Neural cell (in vitro differentiated cells): ENCODE results near the gene TPM1. TPM values are rescaled to one million over a fixed set of nuclear protein-coding genes. Genes with fewer than 3 reads are reported as not detected.

ENCODE experiments used
- H2AFZ ChIP-seq: fragments of 200-600, 300-800 bp; sonication (generic), shearing (Covaris generic); 2 replicates; pipeline ENCODE4 v1.6.0; 2014; ENCODE audit warnings: low read depth, mild to moderate bottlenecking, antibody characterized with exemption, low read length, moderate library complexity
- H3F3A ChIP-seq: fragments of 200-600 bp; shearing (Covaris generic); 2 replicates; pipeline ENCODE4 v1.6.1; 2016; ENCODE audit warnings: mild to moderate bottlenecking, moderate library complexity, mixed read lengths, antibody characterized with exemption, low read length; ENCODE audit not compliant: insufficient read depth, poor library complexity, severe bottlenecking
- H3K27ac ChIP-seq: fragments of 200-600, 300-800 bp; sonication (generic), shearing (Covaris generic); 2 replicates; pipeline ENCODE4 v1.5.1; 2014; ENCODE audit warnings: mild to moderate bottlenecking, low read length, moderate library complexity
- H3K27me3 ChIP-seq: fragments of 300-800, 200-600 bp; sonication (generic), shearing (Covaris generic); 2 replicates; pipeline ENCODE4 v1.6.0; 2014; ENCODE audit warnings: mild to moderate bottlenecking, low read depth, low read length, moderate library complexity; ENCODE audit not compliant: insufficient read depth
- H3K36me3 ChIP-seq: fragments of 300-800, 200-600 bp; sonication (generic), shearing (Covaris generic); 2 replicates; pipeline ENCODE4 v1.5.1; 2014; ENCODE audit warnings: mild to moderate bottlenecking, antibody characterized with exemption, low read length, moderate library complexity; ENCODE audit not compliant: insufficient read depth
- H3K4me2 ChIP-seq: fragments of 300-800, 200-600 bp; sonication (generic), shearing (Covaris generic); 2 replicates; pipeline ENCODE4 v1.6.0; 2014; ENCODE audit warnings: mild to moderate bottlenecking, low read length
- H3K4me3 ChIP-seq: fragments of 300-800, 200-600 bp; sonication (generic), shearing (Covaris generic); 2 replicates; pipeline ENCODE4 v1.5.1; 2014; ENCODE audit warnings: mild to moderate bottlenecking, low read length, moderate library complexity
- H3K79me2 ChIP-seq: fragments of 200-600 bp; shearing (Covaris generic); replicated peaks from 2 replicates; pipeline ENCODE4 v1.6.0; 2014; ENCODE audit warnings: mild to moderate bottlenecking, low read length, moderate library complexity; ENCODE audit not compliant: insufficient read depth
- H3K9ac ChIP-seq: fragments of 300-800, 200-600 bp; sonication (generic), shearing (Covaris generic); 2 replicates; pipeline ENCODE4 v1.6.1; 2016; ENCODE audit warnings: mild to moderate bottlenecking, low read length, mixed read lengths
- H3K9me2 ChIP-seq: fragments of 200-600 bp; shearing (Covaris generic); 2 replicates; pipeline ENCODE4 v1.6.1; 2016; ENCODE audit warnings: mild to moderate bottlenecking, low read length, mixed read lengths; ENCODE audit not compliant: insufficient read depth
- H3K9me3 ChIP-seq: fragments of 200-600, 300-800 bp; sonication (generic), shearing (Covaris generic); 2 replicates; pipeline ENCODE4 v1.6.1; 2016; ENCODE audit warnings: mild to moderate bottlenecking, mixed run types, low read length, moderate library complexity, mixed read lengths
- H4K20me1 ChIP-seq: fragments of 200-600 bp; shearing (Covaris generic); 2 replicates; pipeline ENCODE4 v1.6.1; 2016; ENCODE audit warnings: mild to moderate bottlenecking, mixed run types; ENCODE audit not compliant: insufficient read depth
- CTCF ChIP-seq: fragments of 450-650 bp; IDR thresholded peaks from 2 replicates; pipeline ENCODE4 v1.5.1; 2014; ENCODE audit warnings: antibody characterized with exemption, mild to moderate bottlenecking, moderate library complexity; ENCODE audit not compliant: poor library complexity, severe bottlenecking
- EP300 ChIP-seq: fragments of 450-650 bp; conservative IDR thresholded peaks from 2 replicates; pipeline ENCODE4 v1.6.1; 2014; ENCODE audit warnings: antibody characterized with exemption, mild to moderate bottlenecking, moderate library complexity; ENCODE audit not compliant: poor library complexity, severe bottlenecking
- EZH2 ChIP-seq: fragments of 200-600, 300-800 bp; shearing (Covaris generic), sonication (generic); IDR thresholded peaks from 2 replicates; pipeline ENCODE4 v1.6.1; 2014; ENCODE audit warnings: antibody characterized with exemption, low read length, borderline replicate concordance, mild to moderate bottlenecking; ENCODE audit not compliant: insufficient read depth, poor library complexity, severe bottlenecking
- MXI1 ChIP-seq: fragments of 450-650 bp; conservative IDR thresholded peaks from 2 replicates; pipeline ENCODE4 v1.6.1; 2014; ENCODE audit warnings: antibody characterized with exemption, mild to moderate bottlenecking; ENCODE audit not compliant: poor library complexity, severe bottlenecking
- POLR2AphosphoS5 ChIP-seq: IDR thresholded peaks from 2 replicates; pipeline ENCODE4 v1.6.1; 2012
- RAD21 ChIP-seq: fragments of 450-650 bp; conservative IDR thresholded peaks from 2 replicates; pipeline ENCODE4 v1.6.1; 2014; ENCODE audit warnings: antibody characterized with exemption, mild to moderate bottlenecking, moderate library complexity
- REST ChIP-seq: IDR thresholded peaks from 2 replicates; pipeline ENCODE4 v1.6.1; 2012; ENCODE audit warnings: borderline replicate concordance
- SMC3 ChIP-seq: fragments of 450-650 bp; conservative IDR thresholded peaks from 2 replicates; pipeline ENCODE4 v1.6.1; 2014; ENCODE audit warnings: antibody characterized with exemption, mild to moderate bottlenecking, moderate library complexity; ENCODE audit not compliant: poor library complexity
- TAF1 ChIP-seq: IDR thresholded peaks from 2 replicates; pipeline ENCODE4 v1.6.1; 2012; ENCODE audit warnings: low read depth
- polyA plus RNA-seq: library from polyadenylated mRNA; depleted of rRNA; stranded (reverse); fragments of >200 nt; gene quantifications from 2 replicates; pipeline ENCODE4 v1.2.3, GENCODE V29; 2014

Gene TPM1
- polyA plus RNA-seq, 1 donor from 2014 or later, result 254 TPM

- no peaks in the 10 kb centered on the region for H3K36me3 ChIP-seq
- no peak overlapping the region for H3K4me3 ChIP-seq
These were observed 39.8 kb downstream of the TPM1 start for GRCh38 chr15:63082366-63082765.

GRCh38 chr15:63083044-63083443, 40.5 kb downstream of the TPM1 start:
- H3K9me2 ChIP-seq, result no peaks in the 10 kb centered on the region
- H3K9me3 ChIP-seq, result no peaks in the 10 kb centered on the region
- H3K36me3 ChIP-seq, result no peaks in the 10 kb centered on the region
- H3K4me2 ChIP-seq, result no peak overlapping the region
- no peaks in the 10 kb centered on the region for H3K79me2 ChIP-seq
- H2AFZ ChIP-seq, result no peak overlapping the region
- H3K4me3 ChIP-seq, result no peak overlapping the region
- H3K9ac ChIP-seq, result no peak overlapping the region
- no peaks in the 10 kb centered on the region for H3F3A ChIP-seq
- H4K20me1 ChIP-seq, result no peaks in the 10 kb centered on the region
- no peak overlapping the region for H3K27ac ChIP-seq
- H3K27me3 ChIP-seq, result no peaks in the 10 kb centered on the region
- TF ChIP-seq RAD21 (no peak), MXI1 (no peak), SMC3 (no peak), POLR2AphosphoS5 (no peak), EZH2 (no peak), CTCF (no peak)

More at GRCh38 chr15:63082366-63082765, 39.8 kb downstream of the TPM1 start:
- Histone ChIP-seq H4K20me1 (no peaks in the 10 kb centered on the region), H2AFZ (no peak overlapping the region), H3F3A (no peaks in the 10 kb centered on the region), H3K79me2 (no peaks in the 10 kb centered on the region), H3K9ac (no peak overlapping the region), H3K27ac (no peak overlapping the region), H3K9me3 (no peaks in the 10 kb centered on the region), H3K4me2 (no peak overlapping the region), H3K9me2 (no peaks in the 10 kb centered on the region), H3K27me3 (no peaks in the 10 kb centered on the region)
- TF ChIP-seq TAF1, result no peak
- TF ChIP-seq SMC3, result no peak
- no peak for TF ChIP-seq POLR2AphosphoS5
- no peak for TF ChIP-seq REST
- TF ChIP-seq RAD21, result no peak
- no peak for TF ChIP-seq CTCF
- no peak for TF ChIP-seq MXI1
- no peak for TF ChIP-seq EP300
- TF ChIP-seq EZH2, result no peak
